Central memory CD4-positive, alpha-beta T cell (primary cell): ENCODE data around the gene STBD1.
A peak's percentile ranks its signal among the peaks of the same experiment; 100 is the strongest.
"Not testable (repeated sequence)": the region's sequence is repeated elsewhere in the genome, so short reads cannot be mapped to it uniquely, and the experiment has no call there.

ENCODE experiments used
- DNase-seq: peaks from one replicate; pipeline ENCODE4 v3.0.0; 2022
- total RNA-seq, 3 experiments: gene quantifications; one replicate each; lab custom pipeline; 2026; lab: John Stamatoyannopoulos, UW

The STBD1 gene
- total RNA-seq, result 0 to 0.21 (median 0) reads per million in 3 experiments

DNA sequence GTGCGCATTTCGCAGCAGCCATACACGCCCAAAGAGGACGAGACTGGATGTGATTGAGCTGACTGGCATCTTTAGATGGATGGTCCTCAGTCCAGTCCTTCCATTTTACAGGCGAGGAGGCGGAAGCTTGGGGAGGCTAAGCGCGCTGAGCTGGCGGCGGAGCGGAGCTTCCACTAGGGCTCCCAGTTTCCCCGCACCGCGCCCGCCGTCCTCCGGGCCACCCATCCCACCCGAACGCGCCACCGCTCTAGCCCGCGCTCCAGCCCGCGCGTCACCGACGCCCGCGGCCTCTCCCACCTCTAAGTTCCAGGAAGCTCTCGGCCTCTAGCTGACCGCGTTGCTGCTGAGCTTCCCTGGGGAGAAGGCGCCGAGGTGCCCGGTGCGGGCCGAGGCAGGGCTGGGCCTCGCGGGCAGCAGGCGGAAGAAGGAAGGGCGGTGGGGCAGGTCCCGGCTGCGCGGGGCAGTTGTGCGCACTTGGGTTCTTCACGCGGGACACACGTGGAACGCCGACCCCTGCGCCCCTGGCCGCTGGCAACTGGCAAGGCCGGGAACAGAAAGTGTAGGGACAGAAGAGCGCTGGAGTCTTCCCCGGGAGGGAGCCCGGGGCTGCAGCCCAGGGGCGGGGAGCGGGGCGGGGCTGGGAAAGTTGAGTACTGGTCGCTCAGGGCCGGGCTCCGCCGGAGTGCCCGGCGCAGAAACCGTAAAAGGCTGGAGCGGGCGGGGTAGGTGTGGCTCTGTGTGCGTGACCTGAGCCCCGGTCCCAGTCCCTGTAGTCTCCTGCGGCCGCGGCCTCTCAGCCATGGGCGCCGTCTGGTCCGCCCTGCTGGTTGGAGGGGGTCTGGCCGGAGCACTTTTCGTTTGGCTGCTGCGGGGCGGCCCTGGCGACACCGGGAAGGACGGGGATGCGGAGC, at the start of gene STBD1:
TSS of gene STBD1 (plus strand) at position 763 of the 911 bp plus-strand sequence. CDS start at position 800, 37 bp downstream.
- DNase-seq, result peak; percentile 25

DNA sequence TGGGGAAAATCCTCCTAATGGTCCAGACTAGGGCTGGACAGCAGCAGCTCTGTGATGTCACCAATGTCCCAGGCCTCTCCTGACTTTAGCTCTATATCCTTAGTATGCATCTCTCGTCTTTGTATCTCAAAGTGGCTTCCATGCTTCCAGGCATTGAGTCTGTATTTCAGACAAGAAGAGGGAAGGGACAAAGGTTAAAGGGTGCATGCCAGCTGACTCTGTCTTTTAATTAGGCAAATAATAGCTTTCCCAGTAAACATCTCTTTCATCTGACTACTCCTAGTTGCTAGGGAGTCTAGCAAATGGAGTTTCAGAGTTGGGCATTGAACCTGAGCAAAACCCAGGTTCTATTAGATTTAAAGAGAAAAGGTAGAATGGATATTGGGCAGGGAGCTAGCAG, 49.6 kb upstream of the STBD1 start:
- DNase-seq, result no peak

DNA sequence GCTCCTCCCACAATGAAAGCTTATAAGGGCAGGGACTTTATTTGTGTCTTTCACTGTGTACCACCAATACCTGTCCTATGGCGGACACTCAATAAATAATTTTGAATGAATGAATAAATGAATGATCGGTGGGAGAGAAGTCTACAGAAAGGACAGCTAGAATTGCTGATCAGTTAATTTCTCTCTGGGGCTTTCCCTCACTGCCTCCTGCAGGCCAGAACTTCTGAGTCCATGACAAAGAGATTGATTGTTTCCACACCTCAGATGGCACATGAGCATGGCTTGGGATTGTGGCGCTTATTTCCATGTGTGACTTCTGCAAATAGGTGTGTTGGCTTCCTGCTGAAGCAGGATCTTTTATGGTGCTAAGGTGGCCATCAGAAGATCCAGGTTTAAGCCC, 48.7 kb upstream of the STBD1 start:
- DNase-seq, result no peak

DNA sequence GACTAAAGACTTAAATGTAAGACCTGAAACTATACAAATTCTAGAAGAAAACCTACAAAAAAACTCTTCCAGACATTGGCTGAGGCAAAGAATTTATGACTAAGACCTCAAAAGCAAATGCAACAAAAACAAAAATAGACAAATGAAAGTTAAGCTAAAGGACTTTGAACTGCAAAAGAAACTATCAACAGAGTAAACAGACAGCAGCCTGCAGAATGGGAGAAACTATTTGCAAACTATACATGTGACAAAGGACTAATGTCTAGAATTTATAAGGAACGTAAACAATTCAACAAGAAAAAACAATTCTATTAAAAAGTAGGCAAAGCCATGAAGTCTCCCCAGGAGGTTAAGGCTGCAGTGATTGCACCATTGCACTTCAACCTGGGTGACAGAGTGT, 46.0 kb upstream of the STBD1 start:
- no peak for DNase-seq

DNA sequence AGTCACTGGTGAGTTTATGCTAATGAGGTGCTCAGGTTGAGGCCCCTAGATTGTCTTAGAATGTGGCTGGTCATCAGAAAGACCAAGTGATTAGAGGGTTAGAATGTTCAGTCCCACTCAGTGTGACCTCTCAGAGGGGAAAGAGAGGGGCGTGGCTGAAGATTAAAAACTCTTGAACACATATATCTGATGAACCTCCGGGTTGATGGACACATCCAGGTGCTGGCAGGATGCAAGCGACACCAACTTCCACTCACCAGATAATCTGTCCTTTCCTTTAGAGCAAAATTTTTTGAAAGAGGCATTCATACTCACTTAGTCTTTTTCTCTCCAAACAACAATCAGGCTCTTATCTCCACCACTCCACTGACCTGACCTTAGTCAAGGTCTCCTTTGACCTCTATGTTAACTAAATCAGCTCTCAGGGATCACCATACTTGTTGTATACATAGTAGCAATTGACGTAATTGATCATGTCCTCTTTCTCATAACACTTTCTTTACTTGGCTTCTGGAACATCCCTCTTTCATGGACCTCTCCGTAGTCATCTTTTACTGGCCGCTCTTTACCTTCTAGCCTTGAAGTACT, 40.8 kb upstream of the STBD1 start:
- DNase-seq, result no peak

DNA sequence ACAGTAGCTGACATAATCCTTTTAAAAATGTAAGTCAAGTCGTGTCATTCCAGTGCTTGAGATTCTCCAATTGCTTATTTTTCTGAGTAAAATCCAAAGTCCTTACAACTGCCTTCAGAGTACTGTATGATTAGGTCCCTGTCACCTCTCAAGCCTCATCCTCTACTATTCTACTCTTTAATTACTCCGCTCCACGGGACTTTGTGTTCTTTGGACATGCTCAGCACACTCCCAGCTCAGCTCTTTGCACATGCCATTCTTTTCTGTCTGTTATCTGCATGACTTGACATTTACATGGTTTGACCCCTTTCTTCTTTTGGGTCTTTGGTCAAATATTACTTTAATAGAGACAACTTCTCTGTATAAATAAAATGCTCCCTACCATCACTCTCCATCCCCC, 39.9 kb upstream of the STBD1 start:
- no peak for DNase-seq

DNA sequence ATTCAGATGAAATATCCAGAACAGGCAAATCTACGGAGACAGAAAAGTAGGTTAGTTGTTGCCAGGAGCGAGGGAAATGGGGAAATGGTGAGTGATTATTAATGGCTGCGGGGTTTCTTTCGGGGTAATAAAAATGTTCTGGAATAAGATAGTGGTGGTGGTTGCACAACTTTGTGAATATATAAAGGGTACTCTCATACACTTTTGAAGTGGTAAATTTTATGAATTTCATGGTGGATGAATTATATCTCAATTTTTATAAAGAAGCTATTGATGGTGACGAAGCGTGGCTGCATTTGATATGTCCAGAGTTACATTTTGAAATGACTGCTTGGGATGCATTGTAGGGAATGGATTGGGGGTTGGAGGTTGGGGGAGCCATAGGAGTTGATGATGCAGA, 38.7 kb upstream of the STBD1 start:
- no peak for DNase-seq

DNA sequence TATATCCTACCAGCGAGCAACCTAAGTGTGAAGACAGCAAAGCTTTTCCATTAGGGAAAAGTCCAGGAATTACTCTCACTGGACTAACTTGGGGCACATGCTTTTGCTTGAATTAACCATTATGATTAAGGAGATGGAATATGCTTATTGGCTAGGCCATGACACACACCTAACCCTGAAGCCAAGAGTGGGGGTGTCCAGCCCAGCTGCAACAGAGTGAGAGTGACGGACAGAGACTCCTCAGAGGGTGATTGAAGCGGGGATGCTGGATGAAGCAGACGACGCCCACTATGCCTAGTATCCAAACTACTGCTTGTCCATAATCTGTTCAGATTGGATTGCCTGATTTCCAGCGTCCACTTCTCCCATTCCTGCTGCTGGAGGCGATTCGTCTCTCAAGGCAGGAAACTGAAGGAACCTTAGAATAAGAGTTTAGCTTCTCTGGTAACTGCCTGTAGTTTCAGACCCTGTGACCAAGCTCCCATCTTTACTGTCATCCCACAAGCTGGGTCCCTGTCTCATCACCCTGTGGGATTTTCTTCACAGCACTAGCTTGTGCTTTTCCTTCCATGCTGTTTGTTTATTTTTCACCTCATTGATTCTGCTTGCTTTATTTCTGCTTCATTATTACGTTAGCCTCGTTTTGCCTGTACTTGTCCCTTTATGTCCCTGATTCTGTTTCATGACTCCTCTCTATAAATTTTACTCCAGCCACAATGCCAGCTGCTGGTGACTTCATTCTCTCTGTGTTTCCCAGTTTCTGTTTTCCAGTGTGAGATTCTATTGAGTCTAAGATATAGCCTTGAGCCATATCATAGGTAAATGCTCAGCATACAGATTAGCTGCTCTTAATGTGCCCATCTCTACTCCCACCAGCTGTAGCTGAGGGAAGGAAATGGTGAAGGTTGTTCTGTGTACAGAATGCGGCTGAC, 36.0 kb upstream of the STBD1 start:
- no peak for DNase-seq

DNA sequence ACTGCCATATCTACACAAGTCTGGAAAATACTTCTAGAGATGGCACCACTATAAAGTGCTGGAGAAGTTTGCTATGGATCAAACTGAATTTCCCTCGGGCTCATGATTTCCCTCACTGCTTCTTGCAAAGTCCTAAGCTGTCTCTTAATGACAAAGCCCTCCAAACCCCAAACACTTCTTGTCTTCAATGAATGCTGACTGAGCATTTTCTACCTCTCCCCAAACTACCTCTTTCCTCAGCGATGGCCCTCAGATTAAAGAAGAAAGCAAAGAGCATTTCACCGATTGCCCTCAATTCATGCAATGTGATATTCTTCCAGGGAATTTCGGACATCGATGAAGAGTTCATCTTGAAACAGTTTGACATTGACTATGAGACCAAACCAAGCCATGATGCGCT, 35.3 kb upstream of the STBD1 start:
- DNase-seq, result no peak

DNA sequence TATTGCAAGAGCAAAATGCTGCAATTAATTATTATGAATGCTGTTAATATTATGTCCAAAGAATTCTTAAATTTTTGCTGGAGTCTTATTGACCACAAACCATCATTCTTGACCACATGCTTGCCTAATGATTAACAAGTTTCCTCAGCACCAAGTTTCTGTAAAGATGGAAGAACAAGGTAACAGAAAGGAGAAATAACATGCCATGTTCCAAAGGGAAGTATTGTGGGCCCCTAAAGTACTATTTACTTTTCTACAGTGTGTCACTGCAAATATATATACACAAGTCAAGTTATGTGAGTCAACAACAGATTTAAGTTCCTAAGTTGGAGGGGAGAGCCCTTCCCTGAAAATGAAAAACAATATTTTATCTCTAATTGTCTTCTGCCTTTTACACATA, 34.5 kb upstream of the STBD1 start:
- DNase-seq, result no peak

DNA sequence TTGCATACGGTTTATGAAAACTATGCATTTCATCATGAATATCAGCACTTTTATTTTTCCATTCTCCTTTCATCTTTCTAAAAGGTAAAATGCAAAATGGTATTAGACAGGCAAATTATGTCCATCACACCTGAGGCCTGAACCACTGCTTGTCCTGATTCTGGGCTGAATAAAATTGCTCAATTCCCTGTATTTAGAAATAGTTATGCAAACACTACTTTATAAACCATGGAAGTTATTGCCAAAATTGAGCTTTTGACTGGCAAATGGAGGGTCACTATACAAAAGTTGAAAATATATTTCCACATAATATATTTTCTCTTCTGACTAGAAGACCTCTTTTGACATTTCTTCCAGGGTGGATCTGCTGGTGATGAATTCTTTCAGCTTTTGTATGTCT, 34.0 kb upstream of the STBD1 start:
- no peak for DNase-seq

DNA sequence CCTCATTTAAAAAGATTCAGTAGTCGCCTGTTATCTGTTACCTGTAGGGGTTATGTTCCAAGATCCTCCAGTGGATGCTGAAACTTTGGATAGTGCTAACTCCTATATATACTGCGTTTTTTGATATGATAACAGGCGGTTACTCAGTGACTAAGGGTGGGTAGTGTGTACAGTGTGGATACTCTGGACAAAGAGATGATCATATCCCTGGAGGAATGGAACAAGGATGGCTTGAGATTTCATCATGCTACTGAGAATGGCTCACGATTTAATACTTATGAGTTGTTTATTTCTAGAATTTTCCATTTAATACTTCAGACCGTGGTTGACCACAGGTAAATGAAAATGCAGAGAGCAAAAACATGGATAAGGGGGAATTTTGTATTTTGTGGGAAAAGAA, 33.5 kb upstream of the STBD1 start:
- DNase-seq, result no peak

DNA sequence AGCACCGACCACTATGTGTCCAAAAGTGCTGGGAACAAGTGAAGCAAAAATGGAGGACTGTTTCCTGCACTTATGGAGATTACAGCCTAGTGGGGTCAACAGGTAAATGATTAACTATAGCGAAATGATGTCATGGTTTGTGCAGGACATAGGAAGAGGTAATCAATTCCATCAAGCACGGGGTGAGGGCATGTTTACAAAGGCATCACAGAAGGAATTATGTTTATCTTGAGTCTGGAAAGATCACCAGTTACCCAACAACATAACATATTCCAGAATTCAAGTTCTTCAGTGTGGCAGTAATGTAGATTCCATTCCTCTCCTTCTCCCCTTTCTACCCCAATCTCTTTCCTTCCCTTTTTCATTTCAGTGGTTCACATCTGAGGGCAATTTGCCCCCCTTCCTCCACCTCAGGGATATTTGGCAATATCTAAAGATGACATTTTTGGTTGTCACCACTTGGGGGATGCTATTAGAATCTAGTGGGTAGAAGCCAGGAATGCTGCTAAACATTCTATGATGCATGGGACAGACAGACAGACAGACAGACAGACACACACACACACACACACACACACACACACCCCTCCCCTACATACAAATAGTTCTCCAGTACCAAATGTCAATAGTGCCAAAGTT, 30.9 kb upstream of the STBD1 start:
- no peak for DNase-seq

DNA sequence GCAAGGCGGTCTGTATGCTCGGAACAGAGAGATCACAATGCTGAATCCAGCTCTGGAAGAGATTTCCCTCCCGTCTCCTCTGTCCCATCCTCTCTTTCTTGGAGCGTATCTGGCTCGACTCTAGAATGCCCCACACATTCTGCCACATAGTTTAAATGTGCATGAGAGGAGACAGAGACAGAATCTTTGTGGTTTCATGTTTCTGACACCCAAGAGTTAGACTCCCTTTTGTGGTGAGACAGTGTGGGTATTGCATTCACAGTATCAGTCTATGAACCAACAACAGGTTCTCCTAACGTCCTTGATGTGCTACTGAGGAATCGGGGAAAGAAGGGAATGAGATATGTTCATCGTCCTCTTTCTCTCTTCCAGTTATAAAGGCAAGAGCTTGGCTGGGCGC, 29.7 kb upstream of the STBD1 start:
- no peak for DNase-seq

DNA sequence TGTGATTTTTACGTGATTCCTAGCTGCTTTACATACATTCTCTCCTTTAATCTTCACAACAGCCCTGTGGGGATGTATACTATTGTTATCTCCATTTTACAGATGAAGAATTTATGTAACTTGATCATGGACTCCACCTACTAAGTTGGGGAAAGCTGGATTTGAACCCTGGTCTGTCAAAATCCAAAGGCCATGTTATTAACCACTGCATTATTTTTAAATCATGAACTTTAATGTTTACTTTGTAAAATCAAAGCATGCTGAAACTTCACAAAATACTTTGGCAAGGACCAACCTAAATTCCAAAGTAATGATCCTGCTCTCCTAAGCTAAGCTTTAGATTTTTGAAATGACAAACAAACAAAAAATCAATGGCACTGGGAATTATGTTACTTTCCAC, 28.9 kb upstream of the STBD1 start:
- no peak for DNase-seq

DNA sequence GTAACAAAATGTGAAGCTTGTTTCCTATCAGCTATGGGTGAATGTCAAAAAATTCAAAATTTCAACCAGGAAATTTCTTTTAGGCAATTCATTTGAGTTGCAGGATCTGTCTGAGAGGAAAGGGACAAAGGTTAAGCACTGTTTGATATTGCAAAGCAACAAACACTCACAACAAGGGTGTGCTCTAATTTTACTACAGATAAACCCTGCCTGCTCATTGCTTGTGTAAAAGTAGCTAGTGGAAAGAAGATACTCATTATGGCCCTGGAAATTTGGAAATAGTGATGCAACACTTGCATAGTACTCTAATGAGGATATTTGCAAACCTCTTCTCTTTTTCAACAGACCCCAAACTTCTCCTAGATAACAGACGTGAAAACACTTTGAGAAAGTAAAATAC, 27.9 kb upstream of the STBD1 start:
- no peak for DNase-seq

DNA sequence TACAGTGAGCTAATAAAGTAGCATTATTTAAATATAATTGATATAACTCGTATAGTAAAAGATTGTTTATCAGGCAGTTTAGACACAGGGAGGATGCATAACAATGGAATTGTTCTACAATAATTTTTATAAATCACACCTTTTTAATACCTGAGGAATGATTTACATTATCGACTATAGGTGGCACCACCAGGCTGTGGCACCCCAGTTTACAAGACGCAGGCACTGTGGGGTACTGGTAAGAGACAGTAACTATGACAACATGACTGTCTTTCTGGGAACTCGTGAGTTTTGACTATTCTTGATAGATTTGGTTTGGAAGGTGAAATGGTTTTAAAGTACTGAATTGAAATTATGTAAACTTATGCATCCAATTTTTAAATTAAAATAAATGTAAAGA, 27.1 kb upstream of the STBD1 start:
- no peak for DNase-seq

DNA sequence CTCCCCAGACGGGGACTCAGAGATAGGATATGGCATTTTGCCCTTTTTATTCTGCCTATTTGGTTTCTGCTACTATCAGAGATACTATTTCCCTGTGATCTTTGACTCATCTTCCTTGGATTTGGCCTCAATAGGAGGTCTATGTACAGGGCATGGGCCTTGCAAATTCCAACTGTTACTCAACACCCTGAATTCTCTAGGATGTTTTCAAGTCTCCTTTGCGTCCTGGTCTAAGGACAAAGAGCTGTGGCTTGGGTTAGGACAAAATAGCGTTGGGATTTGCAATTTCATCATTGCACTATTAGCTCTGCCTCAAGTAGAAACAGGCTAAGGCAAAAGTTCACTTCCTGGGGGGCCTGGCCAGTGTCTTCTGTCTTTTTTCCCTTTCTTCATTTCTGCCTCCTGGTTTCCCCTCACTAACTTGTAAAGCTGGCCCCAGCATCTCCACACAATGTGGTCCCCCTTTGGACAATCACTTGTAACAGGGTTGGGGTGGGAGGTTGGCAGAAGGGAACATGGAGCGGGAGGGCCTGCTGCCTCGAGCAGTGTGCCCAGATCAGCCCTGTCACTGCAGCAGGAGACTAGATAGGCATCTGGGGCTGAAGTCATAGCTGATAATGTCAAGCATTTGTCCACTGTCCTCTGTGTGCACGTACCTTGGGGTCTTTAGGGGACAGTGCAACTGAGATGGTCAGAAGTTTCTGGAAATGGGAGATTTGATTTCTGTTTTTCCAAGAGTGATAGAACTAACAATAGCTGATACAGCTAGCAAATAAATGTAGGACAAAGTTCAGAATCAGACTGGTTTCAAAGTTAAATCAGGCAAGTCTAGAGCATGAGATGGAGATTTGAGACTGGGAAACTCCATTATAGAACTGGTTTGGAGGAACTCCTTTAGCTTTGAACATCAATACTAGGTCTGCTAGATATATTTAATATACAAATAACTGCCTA, 25.8 kb upstream of the STBD1 start:
- no peak for DNase-seq

DNA sequence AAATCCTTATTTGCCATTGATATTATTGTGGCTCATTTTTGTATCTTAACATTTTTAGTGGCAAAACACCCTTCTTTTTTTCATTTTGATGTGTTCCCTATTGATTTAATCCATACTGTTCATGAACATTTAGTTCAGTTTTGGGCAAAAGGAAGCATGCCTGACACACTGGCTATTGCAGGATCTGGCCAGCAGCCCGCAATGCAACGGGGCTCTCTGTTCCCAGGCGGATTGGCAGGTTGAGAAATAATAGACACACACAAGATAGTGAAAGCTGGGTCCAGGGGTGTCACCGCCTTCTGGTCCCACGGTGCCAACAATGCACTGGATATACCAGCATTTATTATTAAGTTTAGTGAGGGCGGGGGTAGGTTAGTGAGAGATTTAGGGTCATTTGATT, 24.9 kb upstream of the STBD1 start:
- not testable (repeated sequence) for DNase-seq

DNA sequence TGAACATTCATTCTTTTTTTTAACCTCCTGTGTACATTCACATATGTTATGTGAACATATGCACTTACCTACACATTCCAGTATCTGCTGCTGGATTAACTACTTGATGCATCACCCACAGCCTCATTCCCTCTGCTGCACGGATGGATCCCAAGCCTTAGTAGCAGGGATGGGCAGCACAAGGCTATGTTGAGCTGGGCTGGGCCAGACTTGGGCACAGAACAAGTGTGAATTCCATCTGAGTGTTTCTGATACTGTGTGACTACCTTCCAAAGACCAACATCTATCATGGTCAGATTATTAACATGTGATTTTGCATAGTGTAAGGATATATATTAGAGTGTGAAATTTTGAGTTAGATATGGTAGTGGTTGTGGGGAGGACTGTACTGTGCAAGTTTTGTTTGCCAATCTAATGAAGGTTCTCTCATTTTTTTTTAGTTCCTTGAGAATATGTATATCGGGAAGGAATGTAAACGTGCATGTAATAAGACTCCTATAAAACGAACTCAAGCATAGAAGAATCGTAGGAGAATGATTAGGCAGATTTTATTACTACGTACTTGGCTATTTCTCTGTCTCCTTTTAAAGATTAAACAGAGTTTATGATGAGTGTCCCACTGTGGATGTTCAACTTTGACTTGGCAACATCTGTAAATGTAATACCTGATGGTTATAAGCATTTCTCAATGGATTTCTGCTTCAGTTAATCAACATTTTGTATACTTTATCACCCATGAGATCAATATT, 23.4 kb upstream of the STBD1 start:
- DNase-seq, result no peak

DNA sequence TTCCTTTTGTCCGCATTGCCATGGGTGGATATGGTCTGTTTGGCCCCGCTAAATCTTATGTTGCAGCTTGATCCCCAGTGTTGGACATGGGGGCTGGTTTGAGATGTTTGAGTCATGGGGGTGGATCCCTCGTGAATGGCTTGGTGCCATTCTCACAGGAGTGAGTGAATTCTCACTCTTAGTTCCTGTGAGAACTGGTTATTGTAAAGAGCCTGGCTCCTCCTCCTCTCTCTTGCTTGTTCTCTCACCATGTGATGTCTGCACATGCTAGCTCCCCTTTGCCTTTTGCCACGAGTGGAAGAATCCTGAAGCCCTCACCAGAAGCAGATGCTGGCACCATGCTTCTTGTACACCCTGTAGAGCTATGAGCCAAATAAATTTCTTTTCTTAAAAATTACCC, 22.6 kb upstream of the STBD1 start:
- DNase-seq, result no peak
